Activated effector memory CD4-positive, alpha-beta T cell treated with Interleukin-2 at 50 U/mL for 16 hours (primary cell): ENCODE data around the gene PGS1.
A peak's percentile ranks its signal among the peaks of the same experiment; 100 is the strongest.

Experiments used
- DNase-seq: peaks from one replicate; pipeline ENCODE4 v3.0.0-alpha.2; 2020

The PGS1 gene

DNA sequence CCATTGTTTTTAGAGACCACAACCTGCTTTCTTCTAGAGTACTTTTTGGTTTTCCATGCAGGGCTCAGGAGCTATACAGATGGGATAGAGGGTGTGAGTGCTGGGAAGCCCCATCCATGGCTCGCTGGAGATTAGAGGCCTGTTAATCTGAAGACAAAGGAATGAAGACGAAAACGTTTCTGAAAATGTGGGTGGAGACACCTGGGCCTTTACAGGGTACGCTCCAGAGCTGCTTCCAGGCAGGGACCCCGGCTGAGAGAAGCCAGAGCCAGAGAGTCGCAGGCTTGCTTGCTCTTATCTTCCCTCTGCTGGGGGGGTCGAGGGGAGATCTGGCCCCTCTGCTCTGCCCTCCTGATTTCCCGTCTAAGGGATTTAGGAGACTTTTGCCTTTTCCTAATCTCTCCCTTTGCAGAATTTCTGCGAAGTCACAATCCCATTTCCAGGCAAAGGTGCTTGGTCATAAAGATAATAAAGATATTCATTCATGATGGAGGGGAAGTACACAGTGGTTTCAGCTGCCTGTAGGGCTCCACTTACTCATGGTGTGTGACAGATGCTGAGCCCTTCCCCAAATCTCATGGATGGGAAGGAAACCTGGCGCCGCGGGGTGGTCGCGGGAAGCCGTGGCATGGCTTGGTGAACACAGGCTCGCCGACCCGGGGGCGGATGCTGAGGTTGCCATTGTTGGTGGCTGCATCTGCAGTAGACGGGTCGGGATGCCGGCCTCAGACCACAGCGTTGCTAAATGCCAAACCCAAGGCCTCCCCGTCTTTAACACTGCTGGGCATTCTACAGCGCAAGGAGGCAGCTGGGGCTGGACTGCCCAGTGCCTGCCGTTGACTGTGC is 13.8 kb upstream of the PGS1 start:
- DNase-seq: no peak

GRCh38 chr17:78365561-78366108 is 12.8 kb upstream of the PGS1 start:
- DNase-seq: no peak

DNA sequence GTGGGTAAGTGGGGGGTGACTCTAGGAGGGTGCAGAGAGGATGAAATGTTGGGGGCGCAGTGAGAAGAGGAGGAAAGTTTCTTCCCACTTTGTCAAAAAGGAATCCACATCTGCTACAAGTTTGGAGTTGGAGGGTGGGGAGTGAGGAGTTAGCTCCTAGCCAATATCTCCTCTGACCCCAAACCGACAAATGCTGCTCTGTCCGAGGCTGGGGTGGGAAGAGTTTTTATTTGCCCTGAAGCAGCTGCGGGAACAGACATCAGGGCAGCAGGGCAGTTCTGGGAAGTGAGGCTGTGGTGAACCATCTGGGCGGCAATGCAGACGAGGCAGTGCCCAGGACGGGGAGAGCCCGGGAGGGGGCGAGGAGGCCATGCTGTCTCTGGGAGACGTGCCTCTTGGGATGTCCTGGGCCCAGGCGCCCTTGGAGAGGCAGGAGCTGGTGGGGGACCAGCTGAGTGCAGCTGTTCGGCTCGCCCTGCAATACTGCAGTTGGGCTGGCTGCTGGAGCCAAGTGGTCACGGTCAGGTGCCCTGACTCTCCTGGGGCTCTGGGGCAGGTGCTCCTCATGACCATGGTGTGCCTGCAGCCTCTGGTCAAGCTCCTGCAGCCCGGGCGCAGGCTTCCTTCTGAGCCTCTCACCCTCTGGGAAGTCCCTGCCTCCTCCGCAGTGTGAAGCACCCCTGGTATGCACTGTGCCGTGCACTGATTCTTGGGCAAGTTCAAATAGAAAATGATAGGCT is 12.2 kb upstream of the PGS1 start:
- no peak for DNase-seq

DNA sequence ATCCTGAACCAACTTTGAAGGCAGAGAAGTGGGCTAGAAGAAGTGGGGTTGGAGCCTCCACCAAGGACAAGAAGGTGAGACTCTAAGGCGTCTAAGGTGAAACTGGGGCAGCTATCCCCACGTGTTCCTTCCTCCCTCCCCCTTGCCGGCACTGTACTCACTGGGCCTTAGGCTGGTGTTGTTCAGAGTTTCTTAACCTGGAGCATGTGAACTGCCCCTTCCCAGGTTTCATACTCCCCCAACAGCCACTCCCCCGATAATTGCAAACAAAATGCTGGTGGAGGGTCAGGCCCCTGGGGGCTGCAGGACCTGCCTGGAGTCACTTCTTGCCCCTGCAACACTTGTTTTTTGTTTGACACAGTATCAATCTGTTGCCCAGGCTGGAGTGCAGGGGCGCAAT is 11.3 kb upstream of the PGS1 start:
- no peak for DNase-seq

DNA sequence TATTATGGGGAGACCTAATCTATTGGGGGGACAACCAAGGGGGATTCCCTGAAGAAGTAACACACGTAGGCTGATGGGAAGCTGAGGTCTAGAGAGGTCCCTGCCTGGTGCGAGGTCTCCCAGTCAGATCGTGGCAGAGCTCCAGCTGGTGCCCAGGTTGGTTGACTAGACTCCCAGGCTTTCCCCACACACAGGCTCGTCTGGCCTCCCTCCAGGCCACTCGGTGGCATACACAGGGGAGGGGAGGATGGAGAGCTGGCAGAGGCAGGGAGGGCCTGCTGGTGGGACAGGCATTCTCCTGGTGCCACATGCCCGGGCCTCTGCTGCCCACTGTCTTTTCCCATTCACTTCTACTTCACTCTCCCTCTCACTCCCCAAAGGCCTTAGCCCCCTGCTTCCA is 10.1 kb upstream of the PGS1 start:
- no peak for DNase-seq

- DNase-seq: no peak
Observed at GRCh38 chr17:78368854-78369495, 9.5 kb upstream of the PGS1 start.

GRCh38 chr17:78369791-78370381 is 8.6 kb upstream of the PGS1 start:
- DNase-seq: no peak

DNA sequence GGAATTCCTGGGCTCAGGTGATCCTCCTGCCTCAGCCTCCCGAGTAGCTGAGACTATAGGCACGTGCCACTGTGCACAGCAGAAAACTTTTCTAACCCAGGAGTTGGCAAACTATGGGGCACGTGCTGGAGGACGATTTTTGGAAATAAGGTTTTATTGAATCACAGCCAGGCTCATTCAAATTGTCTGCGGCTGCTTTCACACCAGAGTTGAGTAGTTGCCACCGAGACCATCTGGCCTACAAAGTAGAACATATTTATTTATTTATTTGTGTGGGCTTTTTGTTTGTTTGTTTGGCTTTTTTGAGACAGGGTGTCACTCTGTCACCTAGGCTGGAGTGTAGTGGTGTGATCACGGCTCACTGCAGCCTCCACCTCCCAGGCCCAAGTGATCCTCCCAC is 7.4 kb upstream of the PGS1 start:
- no peak for DNase-seq

GRCh38 chr17:78372841-78373240 is 5.6 kb upstream of the PGS1 start:
- no peak for DNase-seq

DNA sequence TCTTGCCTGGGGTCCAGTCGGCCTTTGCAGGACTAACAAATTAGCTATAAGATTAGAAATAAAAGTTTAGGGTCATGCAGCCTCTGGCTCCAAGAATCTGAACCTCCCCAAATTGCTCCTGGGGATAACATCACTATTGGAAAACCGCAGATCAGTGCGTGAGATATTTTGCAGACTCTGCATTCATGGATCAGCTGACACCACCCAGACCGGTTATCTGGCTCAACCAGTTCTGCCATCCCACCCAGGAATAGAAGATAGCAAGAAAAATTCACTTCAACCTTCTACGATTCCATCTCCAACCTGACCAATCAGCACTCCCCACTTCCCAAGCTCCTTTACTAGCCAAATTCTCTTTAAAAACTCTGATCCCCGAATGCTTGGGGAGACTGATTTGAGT is 4.3 kb upstream of the PGS1 start:
- DNase-seq: no peak

- DNase-seq: no peak
Observed at GRCh38 chr17:78374631-78375274, 3.7 kb upstream of the PGS1 start.

GRCh38 chr17:78375401-78376151 is 2.9 kb upstream of the PGS1 start:
- DNase-seq: no peak

DNA sequence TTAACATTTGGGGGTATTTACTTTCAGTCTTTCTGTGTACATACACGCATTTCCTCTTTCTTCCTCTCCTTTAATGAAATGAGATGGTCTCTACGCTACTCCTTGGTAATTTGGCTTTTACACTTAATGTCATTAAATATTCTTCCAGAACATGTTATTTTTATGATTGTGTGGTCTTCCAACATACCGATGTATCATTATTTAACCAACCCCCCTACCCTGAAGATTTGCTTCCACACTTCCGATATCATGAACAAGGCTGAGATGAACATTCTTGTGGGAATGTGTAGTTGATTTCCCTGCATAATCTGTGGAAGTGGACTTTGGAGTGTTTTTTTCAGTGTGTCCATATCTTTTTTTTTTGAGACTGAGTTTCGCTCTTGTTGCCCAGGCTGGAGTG is 2.3 kb upstream of the PGS1 start:
- DNase-seq: no peak

- DNase-seq: no peak
Observed at GRCh38 chr17:78377858-78378224, 608 bp upstream of the PGS1 start.

GRCh38 chr17:78379131-78379491 is 662 bp downstream of the PGS1 start:
- DNase-seq: no peak

GRCh38 chr17:78380370-78380769 is 1.9 kb downstream of the PGS1 start:
- DNase-seq: no peak

DNA sequence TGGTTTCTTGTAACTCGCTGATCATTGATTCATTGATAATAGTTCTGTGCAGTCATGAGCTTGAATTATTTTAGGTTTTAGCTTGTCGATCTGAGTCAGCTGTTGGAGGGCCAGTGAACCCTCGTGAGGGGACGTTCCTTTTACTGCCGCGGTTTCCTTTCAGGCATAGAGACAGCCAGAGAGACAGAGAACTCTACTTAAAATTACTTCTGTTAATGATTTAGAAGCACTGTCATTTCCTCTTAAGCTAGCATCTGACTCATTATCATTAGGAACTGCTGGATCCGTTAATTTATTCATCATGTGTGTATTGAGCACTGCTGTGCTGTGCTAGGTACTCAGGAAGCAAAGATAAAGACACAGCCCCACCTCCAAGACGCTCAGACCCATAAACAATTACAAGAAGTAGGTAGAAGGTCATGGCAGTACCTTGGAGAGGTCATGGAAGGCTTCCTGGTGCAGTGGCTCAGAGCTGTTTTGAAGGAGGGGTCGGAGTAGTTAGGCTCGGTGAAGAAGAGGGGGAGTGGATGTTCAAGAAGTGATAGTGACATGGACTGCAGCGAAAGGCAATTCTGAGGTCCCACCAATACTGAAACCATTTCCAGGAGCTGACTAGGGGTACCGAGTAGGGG is 3.3 kb downstream of the PGS1 start:
- peak; percentile 37 for DNase-seq

GRCh38 chr17:78383725-78384471 is 5.4 kb downstream of the PGS1 start:
- no peak for DNase-seq

- DNase-seq: no peak
Observed at GRCh38 chr17:78384479-78385175, 6.2 kb downstream of the PGS1 start.
